Measurements from ENCODE around the gene ARL13A.
A peak's percentile ranks its signal among the peaks of the same experiment; 100 is the strongest.

The ARL13A gene

DNA sequence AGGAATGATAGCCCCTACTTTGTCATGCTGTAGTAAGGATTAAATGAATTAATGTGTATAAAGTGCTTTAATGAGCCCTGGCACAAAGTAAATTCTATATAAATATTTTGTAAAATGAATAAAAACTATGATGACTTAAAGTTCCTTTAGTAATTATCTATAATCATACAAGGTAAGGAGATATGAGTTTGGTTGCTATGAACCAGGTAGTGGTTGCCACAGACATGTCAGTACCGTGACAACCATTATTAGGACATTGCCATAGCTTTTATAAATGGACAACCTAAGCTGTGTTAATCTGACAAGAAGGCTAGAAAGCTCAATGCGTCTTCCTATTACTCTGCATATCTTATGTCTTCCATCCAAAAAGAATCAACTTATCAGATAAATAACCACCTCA lies at the start of gene ARL13A:
Gene ARL13A (plus strand): TSS at position 301 of the 400 bp plus-strand sequence. CDS start 3,982 bp downstream, outside the sequence.
- in situ Hi-C loops (cut with HindIII; ENCODE audit: low pct_unique_long_range_greater_than_20kb, low sequenced_read_pairs), result no loop called here
- no peak for TF ChIP-seq JUND (IDR thresholded peaks at IDR 0.05; ENCODE audit: low read depth)

DNA sequence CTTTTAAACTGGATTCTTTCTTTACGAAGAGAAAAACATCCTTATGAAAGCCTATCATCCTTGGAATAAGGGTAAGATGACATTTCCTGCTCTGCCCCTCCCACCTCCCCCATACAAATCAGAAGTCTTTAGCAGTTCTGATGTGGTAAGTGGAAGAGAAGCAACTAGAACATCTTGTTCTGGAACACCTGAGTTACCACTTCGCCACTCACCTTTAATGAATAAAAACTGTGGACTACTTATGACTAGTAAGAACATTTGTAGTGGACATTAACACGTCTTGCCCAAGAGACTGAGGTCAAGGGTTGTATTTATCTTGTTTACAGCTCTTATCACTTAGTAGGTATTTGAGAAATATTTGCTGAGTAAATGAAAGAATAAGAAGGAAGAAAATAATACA lies 45.1 kb upstream of the ARL13A start:
- in situ Hi-C loops (cut with HindIII; ENCODE audit: low pct_unique_long_range_greater_than_20kb, low sequenced_read_pairs), result no loop called here
- no peak for DNase-seq (ENCODE audit: low read depth in 1 of 2, low spot score in 1 of 2)
- TF ChIP-seq JUND (IDR thresholded peaks at IDR 0.05; ENCODE audit: low read depth), result no peak

More for the DNA sequence above, at the start of gene ARL13A:
- DNase-seq (ENCODE audit: low read depth in 1 of 2, low spot score in 1 of 2), result no peak

DNA sequence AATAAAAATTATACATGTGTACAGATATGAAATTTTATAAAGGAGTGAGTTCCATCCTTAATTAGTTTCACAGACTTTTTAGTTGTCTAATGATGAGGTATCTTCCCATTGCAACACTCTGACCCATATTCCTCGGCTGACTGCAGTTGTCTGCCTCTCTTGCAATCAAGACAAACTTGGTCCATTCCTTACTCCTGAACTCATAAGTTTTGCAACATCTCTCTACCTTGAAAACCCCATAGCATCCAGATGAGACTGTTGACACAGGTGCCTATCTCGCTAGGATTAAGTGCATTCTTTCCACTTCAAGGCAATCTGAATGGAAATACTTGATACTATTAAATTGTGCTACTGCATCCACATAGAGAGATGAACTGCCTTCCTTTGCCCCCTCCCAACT lies 43.1 kb upstream of the ARL13A start:
- DNase-seq (ENCODE audit: low read depth in 1 of 2, low spot score in 1 of 2), result no peak
- in situ Hi-C loops (cut with HindIII; ENCODE audit: low pct_unique_long_range_greater_than_20kb, low sequenced_read_pairs), result no loop called here
- no peak for TF ChIP-seq JUND (IDR thresholded peaks at IDR 0.05; ENCODE audit: low read depth)

DNA sequence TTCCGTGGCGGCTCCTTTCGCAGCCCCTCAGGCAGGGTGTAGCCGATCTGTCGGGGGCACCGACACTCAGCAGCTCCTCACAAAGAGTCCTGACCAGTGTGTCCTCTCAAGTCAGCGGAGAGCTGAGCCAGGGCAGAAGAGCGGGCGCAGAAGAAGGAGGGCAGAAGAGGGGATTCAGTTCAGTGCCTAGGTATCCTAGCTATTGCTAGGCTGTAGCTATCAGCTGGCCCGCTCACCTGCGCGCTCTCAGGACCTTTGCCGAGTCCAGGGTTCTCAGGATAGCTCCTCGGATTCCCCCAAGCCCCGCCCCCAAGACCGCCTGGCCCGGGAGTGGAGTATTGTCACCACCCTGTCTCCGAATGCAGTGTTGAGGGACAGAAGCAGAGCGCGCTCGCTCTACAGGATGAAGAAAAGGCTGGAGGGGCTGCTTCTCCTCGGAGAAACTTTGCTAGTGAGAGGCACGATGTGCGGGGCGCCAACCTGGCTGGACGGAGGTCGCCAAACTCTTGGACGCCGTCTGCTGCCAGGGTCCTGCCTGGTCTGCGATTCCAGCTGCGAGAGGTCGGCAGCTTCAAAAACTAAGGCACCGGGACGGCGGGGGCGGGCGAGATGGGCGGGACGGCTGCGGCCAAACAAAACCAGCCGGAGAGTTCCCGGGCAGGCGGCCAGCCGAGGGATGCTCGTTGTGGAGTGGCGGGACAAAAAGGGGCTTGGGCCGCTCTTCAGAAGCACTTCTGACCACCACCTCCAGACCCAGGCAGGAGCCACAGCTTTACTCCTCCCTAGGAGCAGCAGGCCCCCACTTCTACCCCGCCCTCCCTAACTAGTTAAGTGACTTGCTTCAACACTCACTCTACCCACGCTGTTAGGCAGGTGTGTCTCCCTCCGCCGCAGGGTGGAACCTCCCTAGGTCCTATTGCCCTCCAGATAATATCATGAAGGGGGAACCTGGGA lies 40.6 kb upstream of the ARL13A start, which contains the start of gene XKRX:
Gene XKRX (minus strand): TSS at position 258 of the 954 bp plus-strand sequence. CDS start 613 bp downstream, outside the sequence.
- in situ Hi-C loops (cut with HindIII; ENCODE audit: low pct_unique_long_range_greater_than_20kb, low sequenced_read_pairs), result no loop called here
- peak in 1 of 2 experiments; percentile 54 for DNase-seq (ENCODE audit: low read depth in 1 of 2, low spot score in 1 of 2)
- TF ChIP-seq JUND (IDR thresholded peaks at IDR 0.05; ENCODE audit: low read depth), result no peak

DNA sequence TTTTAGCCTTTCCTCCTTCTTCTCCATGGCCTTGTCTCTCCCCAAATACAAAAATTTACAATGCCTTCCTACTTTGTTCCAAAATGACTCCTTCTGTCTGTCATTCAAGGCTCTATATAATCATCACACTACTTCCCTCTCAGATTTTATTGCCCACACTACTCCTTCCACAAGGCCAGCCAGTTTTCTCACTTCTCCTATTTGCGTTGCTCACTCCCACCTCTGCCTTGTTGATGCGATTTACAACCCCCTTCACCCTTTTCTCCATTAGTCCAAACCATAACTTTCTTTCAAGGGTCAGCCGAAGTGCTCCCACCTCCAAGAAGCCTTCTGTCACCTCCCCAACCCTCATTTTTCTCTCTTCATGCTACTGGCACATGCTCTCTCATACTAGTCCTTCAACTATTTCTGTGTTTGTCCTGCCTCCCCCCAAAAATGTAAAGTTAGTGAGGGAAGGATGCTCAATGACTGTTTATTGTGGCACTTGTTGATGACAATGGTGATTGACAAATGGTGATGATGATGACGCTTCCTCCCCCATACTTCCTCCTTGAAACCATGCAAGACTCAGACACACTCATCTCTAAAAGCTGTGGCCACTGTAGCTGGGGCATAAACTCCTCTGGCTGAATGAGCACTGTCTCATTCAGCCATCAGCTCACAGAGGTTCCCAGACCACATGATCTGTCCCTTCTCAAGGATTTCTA lies 38.1 kb upstream of the ARL13A start:
- DNase-seq (ENCODE audit: low read depth in 1 of 2, low spot score in 1 of 2), result no peak
- no peak for TF ChIP-seq JUND (IDR thresholded peaks at IDR 0.05; ENCODE audit: low read depth)
- in situ Hi-C loops (cut with HindIII; ENCODE audit: low pct_unique_long_range_greater_than_20kb, low sequenced_read_pairs), result no loop called here

DNA sequence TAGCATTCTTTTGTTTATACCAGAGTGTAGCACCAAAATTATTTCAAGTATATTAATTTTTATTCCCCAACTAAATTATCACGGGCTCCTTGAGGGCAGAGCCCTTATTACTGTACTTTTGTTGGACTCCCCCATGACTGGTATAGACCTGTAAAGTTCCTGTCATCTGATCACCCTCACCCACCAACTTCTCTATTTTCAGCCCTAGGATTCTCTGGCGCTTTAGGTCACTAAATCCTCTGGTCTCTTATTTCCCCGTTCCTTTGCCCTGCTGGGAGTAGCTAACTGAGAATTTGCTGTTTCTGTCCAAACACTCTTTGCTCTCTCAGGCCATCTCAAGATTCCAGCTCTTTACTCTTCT lies 37.6 kb upstream of the ARL13A start:
- DNase-seq (ENCODE audit: low read depth in 1 of 2, low spot score in 1 of 2), result no peak
- in situ Hi-C loops (cut with HindIII; ENCODE audit: low pct_unique_long_range_greater_than_20kb, low sequenced_read_pairs), result no loop called here
- TF ChIP-seq JUND (IDR thresholded peaks at IDR 0.05; ENCODE audit: low read depth), result no peak

DNA sequence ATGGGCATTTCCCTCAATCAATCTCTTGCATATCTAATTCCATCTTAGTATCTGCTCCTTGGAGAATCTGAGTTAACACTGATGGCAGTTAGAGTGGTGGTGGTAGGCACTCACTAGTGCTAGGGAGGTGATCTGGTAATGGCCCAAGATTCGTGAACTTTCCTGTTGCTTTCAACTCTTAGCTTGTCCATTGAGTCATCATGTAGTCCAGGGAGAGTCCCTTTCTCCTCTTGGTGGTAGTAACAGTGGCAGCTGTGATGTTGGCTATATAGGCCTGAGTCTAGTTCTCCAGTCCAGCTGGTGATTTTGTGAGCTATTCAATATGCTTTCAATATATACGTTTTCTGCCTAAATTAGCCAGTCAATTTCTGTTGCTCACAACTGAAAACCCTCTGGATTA lies 33.7 kb upstream of the ARL13A start:
- DNase-seq (ENCODE audit: low read depth in 1 of 2, low spot score in 1 of 2), result no peak
- in situ Hi-C loops (cut with HindIII; ENCODE audit: low pct_unique_long_range_greater_than_20kb, low sequenced_read_pairs), result no loop called here
- TF ChIP-seq JUND (IDR thresholded peaks at IDR 0.05; ENCODE audit: low read depth), result no peak

DNA sequence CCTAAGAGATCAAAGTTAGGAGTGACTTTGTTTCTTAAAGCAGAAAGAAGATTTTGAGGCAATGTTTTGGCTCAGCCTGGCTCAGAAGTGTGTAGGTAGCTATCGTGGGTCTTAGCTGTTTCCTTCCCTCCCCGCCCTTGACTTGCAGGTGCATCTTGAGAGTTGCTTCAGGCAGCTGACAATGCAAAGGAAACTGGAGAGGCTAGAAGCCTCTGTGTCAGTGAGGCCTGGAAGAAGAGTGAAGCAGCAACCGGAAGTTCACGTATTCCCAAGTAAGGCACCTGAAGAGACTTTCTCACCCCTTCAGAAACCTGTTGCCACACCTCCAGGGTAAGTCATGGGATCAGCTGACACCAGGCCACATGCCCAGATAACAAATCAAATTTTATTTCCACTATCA lies 30.2 kb upstream of the ARL13A start:
- in situ Hi-C loops (cut with HindIII; ENCODE audit: low pct_unique_long_range_greater_than_20kb, low sequenced_read_pairs), result no loop called here
- DNase-seq (ENCODE audit: low read depth in 1 of 2, low spot score in 1 of 2), result no peak
- TF ChIP-seq JUND (IDR thresholded peaks at IDR 0.05; ENCODE audit: low read depth), result no peak

DNA sequence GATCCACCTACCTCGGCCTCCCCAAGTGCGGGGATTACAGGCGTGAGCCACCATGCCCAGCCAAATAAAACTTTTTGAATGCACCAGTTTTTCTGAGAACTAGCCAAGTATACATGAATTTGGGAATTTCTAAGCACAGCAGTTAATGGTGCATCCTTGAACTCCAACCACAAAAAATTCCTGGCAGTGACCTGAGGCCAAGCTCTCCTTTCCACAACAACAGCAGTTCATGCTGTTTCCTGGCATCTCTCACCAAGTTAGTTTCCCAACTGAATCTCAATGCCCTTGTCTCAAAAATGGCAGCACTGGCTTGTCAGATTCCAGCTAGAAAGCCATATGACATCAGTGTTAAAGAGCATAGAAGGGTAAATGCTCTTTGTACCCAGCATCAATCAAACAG lies 24.9 kb upstream of the ARL13A start:
- in situ Hi-C loops (cut with HindIII; ENCODE audit: low pct_unique_long_range_greater_than_20kb, low sequenced_read_pairs), result no loop called here
- no peak for TF ChIP-seq JUND (IDR thresholded peaks at IDR 0.05; ENCODE audit: low read depth)
- no peak for DNase-seq (ENCODE audit: low read depth in 1 of 2, low spot score in 1 of 2)

DNA sequence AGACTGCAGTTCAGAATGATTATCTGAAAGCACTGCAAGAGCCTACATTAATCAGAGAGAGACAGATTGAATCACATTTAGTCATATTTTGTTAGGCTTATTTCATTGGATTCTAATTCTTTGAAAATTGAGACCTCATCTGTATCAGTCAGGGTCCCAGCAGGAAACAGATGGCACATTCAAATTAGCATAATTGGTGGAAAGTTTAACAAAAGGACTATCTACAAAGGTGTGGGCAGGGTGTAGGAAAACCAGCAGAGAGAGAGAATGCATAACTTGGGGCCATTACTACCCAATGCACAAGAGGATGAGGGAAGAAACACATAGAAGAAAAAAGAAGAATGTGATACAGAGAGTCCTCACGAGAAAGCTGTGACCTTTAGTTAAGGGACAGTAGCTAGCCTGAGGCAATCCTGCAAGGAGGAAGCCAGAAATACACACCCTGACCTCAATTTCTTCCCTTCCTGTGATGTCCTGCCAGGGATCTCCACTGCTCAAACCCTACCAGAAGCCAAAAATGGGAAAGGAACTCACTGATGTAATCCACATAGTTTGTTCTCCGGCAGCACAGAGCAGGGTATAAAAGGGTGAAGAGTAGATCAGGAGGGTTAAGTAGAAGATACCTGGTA lies 23.1 kb upstream of the ARL13A start:
- DNase-seq (ENCODE audit: low read depth in 1 of 2, low spot score in 1 of 2), result peak in 1 of 2 experiments; percentile 41
- no peak for TF ChIP-seq JUND (IDR thresholded peaks at IDR 0.05; ENCODE audit: low read depth)
- in situ Hi-C loops (cut with HindIII; ENCODE audit: low pct_unique_long_range_greater_than_20kb, low sequenced_read_pairs), result no loop called here

DNA sequence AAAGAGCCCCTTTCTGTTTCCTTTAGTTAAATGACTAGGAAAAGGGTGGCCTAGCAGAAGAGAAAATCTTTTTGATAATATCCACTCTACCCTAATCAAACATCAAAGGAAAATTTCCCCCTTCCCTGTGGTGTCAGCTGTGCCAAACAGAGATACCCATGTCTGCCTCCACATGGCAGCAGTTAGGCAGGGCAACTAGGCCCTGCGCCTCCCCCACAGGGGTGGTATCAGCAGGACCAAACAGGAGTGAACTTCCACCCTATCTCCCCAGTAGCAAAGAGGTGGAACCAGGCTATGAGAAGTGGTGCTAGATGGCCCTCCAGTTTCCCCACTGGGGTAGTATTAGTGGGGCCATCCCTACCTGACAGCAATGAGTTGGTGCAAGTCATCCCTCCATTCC lies 21.0 kb upstream of the ARL13A start:
- no peak for DNase-seq (ENCODE audit: low read depth in 1 of 2, low spot score in 1 of 2)
- no peak for TF ChIP-seq JUND (IDR thresholded peaks at IDR 0.05; ENCODE audit: low read depth)
- in situ Hi-C loops (cut with HindIII; ENCODE audit: low pct_unique_long_range_greater_than_20kb, low sequenced_read_pairs), result no loop called here

DNA sequence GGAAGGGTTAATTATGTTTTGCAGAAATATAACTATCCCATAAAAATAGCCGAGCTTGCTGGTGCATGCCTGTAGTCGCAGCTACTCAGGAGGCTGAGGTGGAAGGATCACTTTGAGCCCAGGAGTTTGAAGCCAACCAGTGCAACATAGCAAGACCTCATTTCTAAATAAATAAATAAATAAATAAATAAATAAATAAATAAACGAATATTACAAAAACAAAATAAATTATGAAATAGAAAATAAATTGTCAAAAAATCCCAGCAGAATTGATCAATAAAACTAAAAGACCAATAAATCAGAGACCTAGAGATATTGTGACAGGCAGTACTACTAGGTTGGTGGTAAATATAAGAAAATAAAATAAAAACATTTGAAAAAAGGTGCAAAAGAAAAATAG lies 6.7 kb upstream of the ARL13A start:
- TF ChIP-seq JUND (IDR thresholded peaks at IDR 0.05; ENCODE audit: low read depth), result no peak
- in situ Hi-C loops (cut with HindIII; ENCODE audit: low pct_unique_long_range_greater_than_20kb, low sequenced_read_pairs), result no loop called here
- no peak for DNase-seq (ENCODE audit: low read depth in 1 of 2, low spot score in 1 of 2)

DNA sequence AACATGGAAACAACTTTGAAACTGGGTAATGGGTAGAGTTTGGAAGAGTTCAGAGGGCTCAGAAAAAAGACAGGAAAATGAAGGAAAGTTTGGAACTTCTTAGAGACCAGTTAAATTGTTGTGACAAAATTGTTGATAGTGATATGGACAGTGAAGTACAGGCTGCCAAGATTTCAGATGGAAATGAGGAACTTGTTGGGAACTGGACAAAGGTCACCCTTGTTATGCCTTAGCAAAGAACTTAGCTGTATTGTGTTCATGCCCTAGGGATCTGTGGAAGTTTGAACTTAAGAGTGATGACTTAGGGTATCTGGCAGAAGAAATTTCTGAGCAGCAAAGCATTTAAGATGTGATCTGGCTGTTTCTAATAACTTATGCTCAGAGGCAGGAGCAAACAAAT lies 5.1 kb upstream of the ARL13A start:
- in situ Hi-C loops (cut with HindIII; ENCODE audit: low pct_unique_long_range_greater_than_20kb, low sequenced_read_pairs), result no loop called here
- DNase-seq (ENCODE audit: low read depth in 1 of 2, low spot score in 1 of 2), result no peak
- TF ChIP-seq JUND (IDR thresholded peaks at IDR 0.05; ENCODE audit: low read depth), result no peak

Measured in T47D (cell line).